GM18519 (cell line): Measurements from ENCODE around the gene APP.

Experiments used
- ATAC-seq: cut with Tn5 transposase; IDR thresholded peaks from one replicate; pipeline ENCODE4 v1.9.1; 2021; ENCODE audit warnings: mild to moderate bottlenecking, moderate library complexity; ENCODE audit not compliant: unreplicated experiment, low FRiP score

The APP gene

GRCh38 chr21:25995278-25995677 lies 175.3 kb downstream of the APP start:
- no peak for ATAC-seq

DNA sequence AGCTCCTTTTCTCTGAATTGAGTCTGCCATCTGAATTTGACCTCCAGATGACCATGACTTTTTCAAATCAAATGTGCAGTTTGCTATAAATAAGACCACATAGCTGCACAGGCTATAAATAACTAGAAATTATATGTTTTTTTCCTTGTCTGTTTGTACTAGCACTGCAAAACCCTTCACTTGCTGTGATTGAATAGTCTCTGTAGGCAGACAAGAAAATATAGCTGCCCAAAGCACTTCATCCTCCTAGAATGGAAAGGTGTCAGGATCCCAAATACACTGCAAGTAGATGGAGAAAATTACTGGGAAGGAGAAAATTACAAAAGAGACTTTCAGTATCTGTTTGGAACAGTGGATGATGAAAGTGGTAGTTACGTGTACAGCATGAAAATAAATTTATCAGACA lies 175.8 kb downstream of the APP start:
- no peak for ATAC-seq

- ATAC-seq: no peak
Observed at GRCh38 chr21:25988738-25989137, 181.8 kb downstream of the APP start.

- no peak for ATAC-seq
Observed at GRCh38 chr21:25987531-25987930, 183.0 kb downstream of the APP start.

DNA sequence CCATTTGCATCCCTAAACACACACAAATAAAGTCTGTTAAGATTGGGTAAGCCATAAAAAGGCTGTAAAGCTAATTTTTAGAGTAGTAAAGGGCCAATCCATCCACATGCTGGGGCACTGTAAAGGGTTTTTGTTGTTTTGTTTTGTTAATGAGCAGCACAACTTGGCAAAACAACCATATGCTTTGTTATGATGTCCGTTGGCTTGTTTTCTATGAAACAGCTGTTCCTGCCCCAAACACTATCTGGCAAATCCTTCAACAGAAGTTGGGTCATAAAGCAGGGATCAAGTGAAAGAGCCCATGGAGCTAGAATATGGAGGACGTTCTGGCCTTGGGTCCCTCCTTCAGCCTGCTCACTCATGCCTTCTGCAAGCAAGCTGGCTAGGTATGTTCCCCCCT lies 183.6 kb downstream of the APP start:
- ATAC-seq: no peak

DNA sequence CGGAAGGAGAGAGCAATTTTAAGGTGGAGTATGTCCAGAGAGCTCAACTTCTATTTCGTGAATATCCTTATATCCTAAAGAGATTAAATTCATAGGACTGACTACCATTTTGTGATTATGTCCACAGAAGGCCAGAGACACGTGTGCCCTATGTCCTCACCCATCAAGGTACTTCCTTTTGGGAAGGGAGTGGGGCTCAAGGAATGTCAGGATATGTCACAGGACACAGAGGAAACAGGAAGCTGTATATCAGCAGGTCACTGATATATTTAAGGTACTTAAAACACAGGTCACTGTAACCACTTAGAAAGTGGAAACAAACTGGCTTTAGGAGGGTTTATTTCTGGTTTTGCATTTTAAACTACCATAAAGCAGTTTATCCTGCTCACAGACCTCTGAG lies 184.6 kb downstream of the APP start:
- ATAC-seq: no peak

DNA sequence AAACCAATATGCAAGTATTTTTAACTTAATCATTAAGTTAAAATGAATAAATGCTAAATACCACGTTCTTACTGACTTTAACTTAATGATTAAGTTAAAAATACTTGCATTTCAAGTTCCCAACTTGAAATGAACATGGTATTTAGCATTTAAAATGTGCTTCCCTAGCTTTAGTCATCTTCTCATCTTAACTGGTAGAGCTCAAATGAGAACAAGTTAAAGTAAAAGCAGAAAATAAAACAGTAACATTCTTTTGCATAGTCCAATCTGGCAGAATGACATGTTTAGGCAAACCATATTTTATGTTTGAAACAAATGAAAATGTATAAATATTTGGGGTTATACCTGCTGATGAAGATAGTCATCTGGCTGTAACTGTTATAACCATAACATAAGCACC lies 186.0 kb downstream of the APP start:
- ATAC-seq: no peak

GRCh38 chr21:25983745-25984144 lies 186.8 kb downstream of the APP start:
- ATAC-seq: no peak

GRCh38 chr21:25980710-25981109 lies 189.9 kb downstream of the APP start:
- no peak for ATAC-seq

GRCh38 chr21:25979845-25980616 lies 190.5 kb downstream of the APP start:
- no peak for ATAC-seq

- no peak for ATAC-seq
Observed at GRCh38 chr21:25977068-25977611, 193.4 kb downstream of the APP start.

GRCh38 chr21:25974964-25975363 lies 195.6 kb downstream of the APP start:
- no peak for ATAC-seq

- ATAC-seq: no peak
Observed at GRCh38 chr21:25970254-25970930, 200.2 kb downstream of the APP start.

DNA sequence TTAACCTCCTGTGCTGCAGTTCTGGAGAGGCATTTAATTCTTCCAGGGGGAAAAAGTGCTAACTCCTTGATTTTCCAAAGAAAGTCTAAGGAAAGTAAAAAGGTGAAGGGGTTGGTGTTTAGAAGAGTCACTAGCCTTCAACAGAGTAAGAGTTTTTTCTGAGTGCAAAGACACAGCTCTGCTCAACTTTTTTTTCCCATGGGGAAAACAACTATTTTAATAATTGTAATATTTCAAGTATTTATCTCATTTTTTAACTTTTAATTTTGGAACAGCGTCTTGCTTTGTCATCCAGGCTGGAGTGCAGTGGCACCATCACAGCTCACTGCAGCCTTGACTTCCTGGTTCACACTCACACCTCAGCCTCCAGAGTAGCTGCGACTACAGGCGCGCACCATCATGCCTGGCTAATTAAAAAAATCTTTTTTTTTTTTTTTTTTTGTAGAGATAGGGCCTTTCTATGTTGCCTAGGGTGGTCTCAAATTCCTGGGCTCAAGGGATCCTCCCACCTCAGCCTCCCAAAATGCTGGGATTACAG lies 202.6 kb downstream of the APP start:
- peak; percentile 15 for ATAC-seq

DNA sequence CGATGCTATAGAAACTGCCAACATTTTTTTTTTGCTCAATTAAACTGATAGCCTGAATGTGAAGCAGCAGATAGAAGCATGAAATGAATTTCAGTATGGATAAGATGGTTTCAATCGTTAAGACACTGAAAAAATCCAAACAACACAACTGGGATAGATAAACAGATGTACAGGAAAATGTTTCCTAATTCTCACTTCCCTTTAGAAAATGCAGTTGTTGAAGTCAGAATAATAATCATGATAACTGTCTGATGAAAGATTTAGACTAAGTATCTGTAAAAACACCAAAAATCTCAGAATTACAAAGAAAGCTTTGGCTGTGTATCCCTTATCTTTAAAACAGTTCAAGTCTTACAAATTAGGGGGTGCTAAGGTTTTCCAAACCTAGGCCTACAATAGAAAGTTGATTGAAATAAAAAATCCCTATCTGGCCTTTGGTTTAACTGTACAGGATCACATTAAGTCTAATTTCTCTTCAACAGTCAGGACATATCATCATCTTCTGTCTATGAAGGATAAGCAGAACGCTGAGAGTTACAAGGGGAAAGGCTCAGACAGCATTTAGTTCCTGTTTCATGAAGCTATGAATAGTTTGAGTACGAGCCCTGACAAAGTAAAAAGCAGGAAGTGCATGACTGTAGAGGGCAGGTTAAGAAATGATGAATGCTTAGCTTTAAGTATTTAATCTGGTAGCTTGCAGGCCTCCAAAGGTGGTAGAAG lies 203.2 kb downstream of the APP start:
- ATAC-seq: peak; percentile 97

- ATAC-seq: no peak
Observed at GRCh38 chr21:25965951-25966707, 204.4 kb downstream of the APP start.

- ATAC-seq: no peak
Observed at GRCh38 chr21:25964926-25965325, 205.6 kb downstream of the APP start.

- ATAC-seq: no peak
Observed at GRCh38 chr21:25964015-25964414, 206.6 kb downstream of the APP start.

DNA sequence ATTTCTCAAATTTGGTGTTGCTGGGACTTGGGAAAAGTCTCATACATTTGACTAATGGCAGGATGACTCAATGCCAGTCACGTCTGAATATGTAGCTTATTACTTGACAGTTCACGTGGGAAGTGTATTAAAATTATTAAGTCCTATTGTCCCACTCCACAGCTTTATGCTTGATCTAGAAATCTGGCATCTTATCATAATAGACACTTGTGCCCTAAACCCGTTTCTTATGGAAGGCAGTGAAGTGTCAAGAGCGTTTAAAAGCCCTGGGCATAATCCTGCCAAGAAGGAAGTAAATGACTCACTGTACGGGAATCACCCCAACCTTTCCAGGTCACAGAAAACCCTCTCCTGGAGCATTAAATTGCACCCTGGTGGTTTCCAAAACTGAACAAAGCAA lies 207.4 kb downstream of the APP start:
- no peak for ATAC-seq

- ATAC-seq: no peak
Observed at GRCh38 chr21:25961042-25961441, 209.5 kb downstream of the APP start.
